COLO668 (cell line): Measurements from ENCODE around the gene PHF21B.
"Not testable (repeated sequence)": the region's sequence is repeated elsewhere in the genome, so short reads cannot be mapped to it uniquely, and the experiment has no call there.

Experiments
- DNase-seq: peaks from one replicate; lab custom pipeline; 2025; ENCODE audit not compliant: unreplicated experiment; lab: John Stamatoyannopoulos, UW

The PHF21B gene

GRCh38 chr22:45009606-45010531 lies at the start of gene PHF21B:
Gene PHF21B, minus strand, starts transcription at chr22:45010005. Its CDS starts 456 bp downstream, at chr22:45009549.
- DNase-seq: peak; percentile 87

- DNase-seq: no peak
Observed at GRCh38 chr22:45059296-45059695, 49.5 kb upstream of the PHF21B start.

- no peak for DNase-seq
Observed at GRCh38 chr22:45058622-45058912, 48.8 kb upstream of the PHF21B start.

GRCh38 chr22:45055936-45056335 lies 46.1 kb upstream of the PHF21B start:
- DNase-seq: no peak

GRCh38 chr22:45053571-45053970 lies 43.8 kb upstream of the PHF21B start:
- no peak for DNase-seq

- no peak for DNase-seq
Observed at GRCh38 chr22:45053094-45053493, 43.3 kb upstream of the PHF21B start.

- not testable (repeated sequence) for DNase-seq
Observed at GRCh38 chr22:45052665-45053064, 42.9 kb upstream of the PHF21B start.

GRCh38 chr22:45051946-45052345 lies 42.1 kb upstream of the PHF21B start:
- DNase-seq: no peak

- no peak for DNase-seq
Observed at GRCh38 chr22:45051419-45051818, 41.6 kb upstream of the PHF21B start.

- no peak for DNase-seq
Observed at GRCh38 chr22:45047260-45047659, 37.5 kb upstream of the PHF21B start.

GRCh38 chr22:45045208-45045607 lies 35.4 kb upstream of the PHF21B start:
- DNase-seq: no peak

- DNase-seq: no peak
Observed at GRCh38 chr22:45042263-45042662, 32.5 kb upstream of the PHF21B start.

GRCh38 chr22:45039133-45039532 lies 29.3 kb upstream of the PHF21B start:
- no peak for DNase-seq

- peak; percentile 9 for DNase-seq
Observed at GRCh38 chr22:45036154-45036553, 26.3 kb upstream of the PHF21B start.

GRCh38 chr22:45034821-45035220 lies 25.0 kb upstream of the PHF21B start:
- DNase-seq: no peak

GRCh38 chr22:45034156-45034555 lies 24.4 kb upstream of the PHF21B start:
- DNase-seq: no peak

- DNase-seq: no peak
Observed at GRCh38 chr22:45033136-45033535, 23.3 kb upstream of the PHF21B start.

- DNase-seq: no peak
Observed at GRCh38 chr22:45031629-45032403, 22.0 kb upstream of the PHF21B start.

GRCh38 chr22:45029501-45029900 lies 19.7 kb upstream of the PHF21B start:
- DNase-seq: no peak

- DNase-seq: no peak
Observed at GRCh38 chr22:45026511-45026910, 16.7 kb upstream of the PHF21B start.

GRCh38 chr22:45023431-45023830 lies 13.6 kb upstream of the PHF21B start:
- DNase-seq: no peak
